ENCODE data around the gene BLOC1S3.

The BLOC1S3 gene

GRCh38 chr19:45154064-45154827 is 24.3 kb upstream of the BLOC1S3 start:
- TF ChIP-seq, protein P1, sequence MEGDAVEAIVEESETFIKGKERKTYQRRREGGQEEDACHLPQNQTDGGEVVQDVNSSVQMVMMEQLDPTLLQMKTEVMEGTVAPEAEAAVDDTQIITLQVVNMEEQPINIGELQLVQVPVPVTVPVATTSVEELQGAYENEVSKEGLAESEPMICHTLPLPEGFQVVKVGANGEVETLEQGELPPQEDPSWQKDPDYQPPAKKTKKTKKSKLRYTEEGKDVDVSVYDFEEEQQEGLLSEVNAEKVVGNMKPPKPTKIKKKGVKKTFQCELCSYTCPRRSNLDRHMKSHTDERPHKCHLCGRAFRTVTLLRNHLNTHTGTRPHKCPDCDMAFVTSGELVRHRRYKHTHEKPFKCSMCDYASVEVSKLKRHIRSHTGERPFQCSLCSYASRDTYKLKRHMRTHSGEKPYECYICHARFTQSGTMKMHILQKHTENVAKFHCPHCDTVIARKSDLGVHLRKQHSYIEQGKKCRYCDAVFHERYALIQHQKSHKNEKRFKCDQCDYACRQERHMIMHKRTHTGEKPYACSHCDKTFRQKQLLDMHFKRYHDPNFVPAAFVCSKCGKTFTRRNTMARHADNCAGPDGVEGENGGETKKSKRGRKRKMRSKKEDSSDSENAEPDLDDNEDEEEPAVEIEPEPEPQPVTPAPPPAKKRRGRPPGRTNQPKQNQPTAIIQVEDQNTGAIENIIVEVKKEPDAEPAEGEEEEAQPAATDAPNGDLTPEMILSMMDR (IDR thresholded peaks at IDR 0.05; ENCODE audit: low read depth, low read length), result no peak
- no peak for TF ChIP-seq EZH2phosphoT487 (IDR thresholded peaks at IDR 0.05; ENCODE audit: low read depth)
- Histone ChIP-seq H3K9me3 (ENCODE audit: insufficient read depth, low read length) (no peaks in the 10 kb centered on the region), H3K4me1 (ENCODE audit: low read length) (no peaks in the 10 kb centered on the region), H2AFZ (ENCODE audit: low read depth, low read length) (no peak overlapping the region), H3K4me3 (ENCODE audit: low read length) (no peak overlapping the region), H3K27me3 (ENCODE audit: low read depth, low read length) (no peaks in the 10 kb centered on the region), H3K9ac (ENCODE audit: low read length) (no peak overlapping the region), H3K36me3 (replicated peaks; ENCODE audit: low read depth, low read length) (peaks cover 4% of the 10 kb centered on the region), H3K79me2 (ENCODE audit: low read length) (no peaks in the 10 kb centered on the region), H3K27ac (ENCODE audit: low read length) (no peak overlapping the region), H3K4me2 (ENCODE audit: low read length) (no peak overlapping the region), H4K20me1 (ENCODE audit: insufficient read depth, low read length) (no peaks in the 10 kb centered on the region)

DNA sequence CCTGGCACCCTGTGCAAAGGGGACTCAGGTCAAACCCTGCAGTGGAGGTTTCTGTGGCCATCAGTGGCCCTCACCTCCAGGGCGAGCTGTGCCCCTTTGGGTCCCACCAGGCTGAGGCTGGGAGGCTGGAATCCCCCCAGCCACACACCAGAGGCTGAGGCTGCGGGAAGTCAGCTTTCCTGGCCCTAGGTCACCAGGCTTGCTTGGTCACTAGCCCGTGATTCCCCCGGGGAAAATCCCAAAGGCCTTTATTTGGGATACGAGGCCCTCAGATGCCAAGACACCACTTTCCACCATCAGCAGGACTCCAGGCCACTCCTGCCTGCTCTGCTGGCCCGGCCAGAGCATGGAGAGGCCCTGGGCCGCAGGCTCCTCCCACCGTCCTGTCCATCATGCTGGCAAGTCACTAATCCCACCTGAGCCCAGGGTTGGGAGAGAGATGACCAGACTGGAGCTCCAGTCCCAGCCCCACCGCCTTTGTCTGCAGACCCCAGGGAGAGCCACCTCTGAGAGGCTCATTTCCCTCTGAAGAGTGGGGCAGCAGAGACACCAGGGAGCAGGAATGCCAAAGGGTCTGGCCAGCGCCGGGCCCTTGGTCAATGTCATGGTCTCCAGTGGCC is 22.5 kb upstream of the BLOC1S3 start:
- no peaks in the 10 kb centered on the region for H3K79me2 ChIP-seq (ENCODE audit: low read length)
- no peak overlapping the region for H3K4me2 ChIP-seq (ENCODE audit: low read length)
- H3K27me3 ChIP-seq (ENCODE audit: low read depth, low read length), result no peaks in the 10 kb centered on the region
- no peaks in the 10 kb centered on the region for H3K4me1 ChIP-seq (ENCODE audit: low read length)
- TF ChIP-seq EZH2phosphoT487 (IDR thresholded peaks at IDR 0.05; ENCODE audit: low read depth), result no peak
- TF ChIP-seq, protein P1 (IDR thresholded peaks at IDR 0.05; ENCODE audit: low read depth, low read length), result no peak
- H4K20me1 ChIP-seq (ENCODE audit: insufficient read depth, low read length), result no peaks in the 10 kb centered on the region
- H3K27ac ChIP-seq (ENCODE audit: low read length), result no peak overlapping the region
- H2AFZ ChIP-seq (ENCODE audit: low read depth, low read length), result no peak overlapping the region
- no peak overlapping the region for H3K9ac ChIP-seq (ENCODE audit: low read length)
- no peaks in the 10 kb centered on the region for H3K9me3 ChIP-seq (ENCODE audit: insufficient read depth, low read length)
- peaks cover 4% of the 10 kb centered on the region for H3K36me3 ChIP-seq (replicated peaks; ENCODE audit: low read depth, low read length)
- no peak overlapping the region for H3K4me3 ChIP-seq (ENCODE audit: low read length)

DNA sequence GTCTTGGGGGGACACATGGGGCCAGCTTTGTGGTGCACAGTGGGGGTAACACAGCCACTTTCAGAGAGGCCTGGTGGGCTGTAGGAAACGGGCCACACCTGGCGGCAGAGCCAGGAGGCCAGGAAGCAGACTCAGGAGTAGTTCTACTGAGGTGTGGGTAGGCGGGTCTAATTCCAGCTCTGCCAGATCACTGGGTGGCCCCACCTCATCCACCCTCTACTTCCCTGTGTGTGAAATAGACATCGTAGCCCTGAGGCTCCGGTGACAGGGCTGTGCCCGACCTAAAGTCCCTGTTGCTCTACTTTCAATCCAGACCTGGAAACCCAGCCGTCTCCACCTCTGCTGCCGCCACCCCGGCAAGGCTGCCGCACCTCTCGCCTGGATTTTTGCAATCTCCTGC is 21.8 kb upstream of the BLOC1S3 start:
- Histone ChIP-seq H3K4me2 (ENCODE audit: low read length) (no peak overlapping the region), H3K4me1 (ENCODE audit: low read length) (no peaks in the 10 kb centered on the region), H2AFZ (ENCODE audit: low read depth, low read length) (no peak overlapping the region), H3K4me3 (ENCODE audit: low read length) (no peak overlapping the region), H3K27ac (ENCODE audit: low read length) (no peak overlapping the region), H3K79me2 (ENCODE audit: low read length) (no peaks in the 10 kb centered on the region), H3K9me3 (ENCODE audit: insufficient read depth, low read length) (no peaks in the 10 kb centered on the region), H3K9ac (ENCODE audit: low read length) (no peak overlapping the region), H3K36me3 (replicated peaks; ENCODE audit: low read depth, low read length) (peaks cover 4% of the 10 kb centered on the region), H4K20me1 (ENCODE audit: insufficient read depth, low read length) (no peaks in the 10 kb centered on the region), H3K27me3 (ENCODE audit: low read depth, low read length) (no peaks in the 10 kb centered on the region)
- no peak for TF ChIP-seq EZH2phosphoT487 (IDR thresholded peaks at IDR 0.05; ENCODE audit: low read depth)
- TF ChIP-seq, protein P1 (IDR thresholded peaks at IDR 0.05; ENCODE audit: low read depth, low read length), result no peak

GRCh38 chr19:45158503-45159209 is 19.9 kb upstream of the BLOC1S3 start:
- Histone ChIP-seq H2AFZ (ENCODE audit: low read depth, low read length) (no peak overlapping the region), H3K27ac (ENCODE audit: low read length) (no peak overlapping the region), H3K4me1 (ENCODE audit: low read length) (peaks cover 6% of the 10 kb centered on the region), H3K4me2 (ENCODE audit: low read length) (no peak overlapping the region), H4K20me1 (ENCODE audit: insufficient read depth, low read length) (no peaks in the 10 kb centered on the region), H3K9me3 (ENCODE audit: insufficient read depth, low read length) (no peaks in the 10 kb centered on the region), H3K4me3 (ENCODE audit: low read length) (no peak overlapping the region), H3K36me3 (replicated peaks; ENCODE audit: low read depth, low read length) (no peaks in the 10 kb centered on the region), H3K79me2 (ENCODE audit: low read length) (no peaks in the 10 kb centered on the region), H3K9ac (ENCODE audit: low read length) (no peak overlapping the region), H3K27me3 (ENCODE audit: low read depth, low read length) (no peaks in the 10 kb centered on the region)
- TF ChIP-seq EZH2phosphoT487 (IDR thresholded peaks at IDR 0.05; ENCODE audit: low read depth), result no peak
- TF ChIP-seq, protein P1 (IDR thresholded peaks at IDR 0.05; ENCODE audit: low read depth, low read length), result no peak

Measured in OCI-LY3 (cell line).